ENCODE data around the gene EVC2.

The EVC2 gene

GRCh38 chr4:5724377-5724776 lies 16.0 kb upstream of the EVC2 start:
- Histone ChIP-seq H3K4me1 (no peaks in the 10 kb centered on the region), H3K79me2 (no peaks in the 10 kb centered on the region), H3K4me3 (ENCODE audit: low read depth, low read length) (no peak overlapping the region), H3K9ac (no peak overlapping the region), H3K9me3 (ENCODE audit: control insufficient read depth, low read length) (no peaks in the 10 kb centered on the region), H3K4me2 (ENCODE audit: low read length) (no peak overlapping the region), H3K27me3 (ENCODE audit: control insufficient read depth, insufficient read depth, low read length) (no peaks in the 10 kb centered on the region), H2AFZ (no peak overlapping the region), H3K27ac (no peak overlapping the region), H3K36me3 (ENCODE audit: control insufficient read depth, insufficient read depth, low read length) (no peaks in the 10 kb centered on the region)
- TF ChIP-seq CTCF (IDR thresholded peaks at IDR 0.05): no peak

- TF ChIP-seq CTCF (IDR thresholded peaks at IDR 0.05): no peak
- Histone ChIP-seq H3K27me3 (ENCODE audit: control insufficient read depth, insufficient read depth, low read length) (no peaks in the 10 kb centered on the region), H3K4me2 (ENCODE audit: low read length) (no peak overlapping the region), H3K79me2 (no peaks in the 10 kb centered on the region), H3K9me3 (ENCODE audit: control insufficient read depth, low read length) (no peaks in the 10 kb centered on the region), H3K4me3 (ENCODE audit: low read depth, low read length) (no peak overlapping the region), H3K27ac (no peak overlapping the region), H2AFZ (no peak overlapping the region), H3K9ac (no peak overlapping the region), H3K4me1 (no peaks in the 10 kb centered on the region), H3K36me3 (ENCODE audit: control insufficient read depth, insufficient read depth, low read length) (no peaks in the 10 kb centered on the region)
These were observed 14.0 kb upstream of the EVC2 start for GRCh38 chr4:5722328-5722727.

- Histone ChIP-seq H3K4me1 (no peaks in the 10 kb centered on the region), H3K27ac (no peak overlapping the region), H3K4me3 (ENCODE audit: low read depth, low read length) (no peak overlapping the region), H2AFZ (no peak overlapping the region), H3K9ac (no peak overlapping the region), H3K4me2 (ENCODE audit: low read length) (no peak overlapping the region), H3K9me3 (ENCODE audit: control insufficient read depth, low read length) (no peaks in the 10 kb centered on the region), H3K36me3 (ENCODE audit: control insufficient read depth, insufficient read depth, low read length) (no peaks in the 10 kb centered on the region), H3K79me2 (no peaks in the 10 kb centered on the region), H3K27me3 (ENCODE audit: control insufficient read depth, insufficient read depth, low read length) (no peaks in the 10 kb centered on the region)
- no peak for TF ChIP-seq CTCF (IDR thresholded peaks at IDR 0.05)
These were observed 13.6 kb upstream of the EVC2 start for GRCh38 chr4:5721923-5722322.

GRCh38 chr4:5720980-5721379 lies 12.6 kb upstream of the EVC2 start:
- TF ChIP-seq CTCF (IDR thresholded peaks at IDR 0.05): no peak
- no peak overlapping the region for H3K9ac ChIP-seq

GRCh38 chr4:5720157-5720850 lies 11.9 kb upstream of the EVC2 start:
- Histone ChIP-seq H3K4me2 (ENCODE audit: low read length) (no peak overlapping the region), H3K27me3 (ENCODE audit: control insufficient read depth, insufficient read depth, low read length) (no peaks in the 10 kb centered on the region), H3K9me3 (ENCODE audit: control insufficient read depth, low read length) (no peaks in the 10 kb centered on the region), H3K4me3 (ENCODE audit: low read depth, low read length) (no peak overlapping the region), H3K4me1 (no peaks in the 10 kb centered on the region), H3K79me2 (no peaks in the 10 kb centered on the region), H3K27ac (no peak overlapping the region), H3K36me3 (ENCODE audit: control insufficient read depth, insufficient read depth, low read length) (no peaks in the 10 kb centered on the region), H2AFZ (no peak overlapping the region), H3K9ac (no peak overlapping the region)
- TF ChIP-seq CTCF (IDR thresholded peaks at IDR 0.05): no peak

More at GRCh38 chr4:5720980-5721379, 12.6 kb upstream of the EVC2 start:
- H3K4me2 ChIP-seq (ENCODE audit: low read length): no peak overlapping the region
- H3K4me3 ChIP-seq (ENCODE audit: low read depth, low read length): no peak overlapping the region
- H3K4me1 ChIP-seq: no peaks in the 10 kb centered on the region
- no peaks in the 10 kb centered on the region for H3K9me3 ChIP-seq (ENCODE audit: control insufficient read depth, low read length)
- H3K36me3 ChIP-seq (ENCODE audit: control insufficient read depth, insufficient read depth, low read length): no peaks in the 10 kb centered on the region
- no peaks in the 10 kb centered on the region for H3K27me3 ChIP-seq (ENCODE audit: control insufficient read depth, insufficient read depth, low read length)
- H2AFZ ChIP-seq: no peak overlapping the region
- H3K79me2 ChIP-seq: no peaks in the 10 kb centered on the region
- H3K27ac ChIP-seq: no peak overlapping the region

All from parathyroid adenoma (tissue), 2 donors.